SK-N-SH (cell line): ENCODE data around the gene MGAT5. TPM values are rescaled to one million over a fixed set of nuclear protein-coding genes. Genes with fewer than 3 reads are reported as not detected.

Source experiments
- CTCF ChIA-PET: fragments of 300-600, 350-600 bp; formaldehyde crosslinking; extraction: SDS; loops from one replicate; lab custom pipeline; 2021; lab: Yijun Ruan, JAX
- POLR2A ChIA-PET: fragments of 350-600 bp; sonication (Branson Sonifier 250); formaldehyde crosslinking; extraction: SDS; loops from one replicate; lab custom pipeline; 2020; ENCODE audit warnings: antibody characterized with exemption, inconsistent platforms; lab: Yijun Ruan, JAX
- DNase-seq: peaks from one replicate; pipeline ENCODE4 v3.0.0; 2012
- H2AFZ ChIP-seq: fragments of 200-600 bp; sonication (generic); 2 replicates; pipeline ENCODE4 v1.8.1; 2016; ENCODE audit warnings: antibody characterized with exemption, mild to moderate bottlenecking, low read depth
- H3F3A ChIP-seq: fragments of 200-600 bp; sonication (generic); replicated peaks from 2 replicates; pipeline ENCODE3; 2016; ENCODE audit warnings: antibody characterized with exemption, mild to moderate bottlenecking; ENCODE audit not compliant: insufficient read depth
- H3K27ac ChIP-seq, 2 experiments: fragments of 200-500 bp in 1 of 2; fragments of 200-600 bp in 1 of 2; sonication (Bioruptor generic) in 1 of 2; sonication (generic), shearing (Covaris generic) in 1 of 2; 2 replicates each; pipeline versions ENCODE4 v1.5.1 to v1.6.1; 2014 to 2016; ENCODE audit warnings: low read depth in 2 of 2, inconsistent platforms in 1 of 2, low read length in 1 of 2, mild to moderate bottlenecking in 1 of 2, mixed read lengths in 1 of 2
- H3K27me3 ChIP-seq: fragments of 200-600 bp; sonication (generic), shearing (Covaris generic); 2 replicates; pipeline ENCODE4 v1.6.1; 2016; ENCODE audit warnings: mixed run types; ENCODE audit not compliant: insufficient read depth
- H3K36me3 ChIP-seq, 2 experiments: fragments of 200-500 bp in 1 of 2; fragments of 200-600 bp in 1 of 2; sonication (Bioruptor generic) in 1 of 2; sonication (generic) in 1 of 2; replicated peaks in 1 of 2; 2 replicates each; pipeline versions ENCODE3 to v1.5.1; 2014 to 2016; ENCODE audit warnings: low read length in 1 of 2, mild to moderate bottlenecking in 1 of 2; ENCODE audit not compliant: insufficient read depth in 2 of 2, control insufficient read depth in 1 of 2
- H3K4me1 ChIP-seq, 2 experiments: fragments of 200-500 bp in 1 of 2; fragments of 200-600 bp in 1 of 2; sonication (Bioruptor generic) in 1 of 2; sonication (generic), shearing (Covaris generic) in 1 of 2; 2 replicates each; pipeline versions ENCODE4 v1.5.1 to v1.6.1; 2014 to 2016; ENCODE audit warnings: low read depth in 1 of 2, low read length in 1 of 2, mixed run types in 1 of 2; ENCODE audit not compliant: insufficient read depth in 2 of 2, control insufficient read depth in 1 of 2
- H3K4me2 ChIP-seq: fragments of 200-600 bp; sonication (generic), shearing (Covaris generic); 2 replicates; pipeline ENCODE4 v1.6.1; 2017; ENCODE audit warnings: mixed run types
- H3K4me3 ChIP-seq, 2 experiments: fragments of 200-500 bp in 1 of 2; fragments of 200-600 bp in 1 of 2; sonication (Bioruptor generic) in 1 of 2; sonication (generic), shearing (Covaris generic) in 1 of 2; 2 replicates each; pipeline versions ENCODE4 v1.5.1 to v1.8.1; 2014 to 2016; ENCODE audit warnings: low read depth in 2 of 2, inconsistent platforms in 1 of 2, low read length in 1 of 2, mild to moderate bottlenecking in 1 of 2, mixed read lengths in 1 of 2, moderate library complexity in 1 of 2
- H3K79me2 ChIP-seq: fragments of 200-600 bp; sonication (generic); 2 replicates; pipeline ENCODE4 v1.8.1; 2017; ENCODE audit warnings: mild to moderate bottlenecking; ENCODE audit not compliant: insufficient read depth
- H3K9ac ChIP-seq: fragments of 200-600 bp; sonication (generic); 2 replicates; pipeline ENCODE4 v1.6.1; 2017; ENCODE audit warnings: mixed run types
- H3K9me2 ChIP-seq: fragments of 200-600 bp; sonication (generic); 2 replicates; pipeline ENCODE4 v1.6.1; 2017; ENCODE audit warnings: mixed run types
- H3K9me3 ChIP-seq: fragments of 200-600 bp; sonication (generic); 2 replicates; pipeline ENCODE4 v1.6.1; 2017; ENCODE audit warnings: mixed run types, mild to moderate bottlenecking, moderate library complexity
- H4K20me1 ChIP-seq: fragments of 200-600 bp; sonication (generic); 2 replicates; pipeline ENCODE4 v1.6.1; 2017; ENCODE audit warnings: mild to moderate bottlenecking, mixed run types; ENCODE audit not compliant: insufficient read depth
- CTCF ChIP-seq: fragments of 200-600 bp; sonication (generic); IDR thresholded peaks from 2 replicates; pipeline ENCODE4 v1.6.1; 2017; ENCODE audit warnings: antibody characterized with exemption, mild to moderate bottlenecking, moderate library complexity
- FOSL2 ChIP-seq: IDR thresholded peaks from 2 replicates; pipeline ENCODE4 v1.4.0; 2012; ENCODE audit warnings: low read depth, mild to moderate bottlenecking, moderate library complexity, borderline replicate concordance
- FOXM1 ChIP-seq: IDR thresholded peaks from 2 replicates; pipeline ENCODE4 v1.4.0; 2012; ENCODE audit warnings: low read depth, mild to moderate bottlenecking
- GATA2 ChIP-seq: sonication (generic); formaldehyde crosslinking; IDR thresholded peaks from 2 replicates; pipeline ENCODE4 v1.5.0; 2020; ENCODE audit warnings: mild to moderate bottlenecking, missing genetic modification reagents
- MEF2A ChIP-seq: IDR thresholded peaks from 2 replicates; pipeline ENCODE4 v1.4.0; 2012; ENCODE audit warnings: low read depth, borderline replicate concordance
- NRF1 ChIP-seq: IDR thresholded peaks from 2 replicates; pipeline ENCODE4 v1.6.1; 2012; ENCODE audit warnings: low read depth, mild to moderate bottlenecking, low read length
- POLR2AphosphoS5 ChIP-seq: IDR thresholded peaks from 2 replicates; pipeline ENCODE4 v1.6.1; 2012; ENCODE audit warnings: low read depth, low read length
- RCOR1 ChIP-seq: fragments of 150-350 bp; IDR thresholded peaks from 2 replicates; pipeline ENCODE4 v1.6.1; 2017; ENCODE audit warnings: antibody characterized with exemption, low read length
- RFX5 ChIP-seq: IDR thresholded peaks from 2 replicates; pipeline ENCODE4 v1.6.1; 2012; ENCODE audit warnings: mild to moderate bottlenecking, improper control_type of control experiment, low read length
- RXRA ChIP-seq: IDR thresholded peaks from 2 replicates; pipeline ENCODE4 v1.4.0; 2012; ENCODE audit warnings: low read depth, mild to moderate bottlenecking, borderline replicate concordance
- SIN3A ChIP-seq: IDR thresholded peaks from 2 replicates; pipeline ENCODE4 v1.6.1; 2012; ENCODE audit warnings: low read depth, mild to moderate bottlenecking, low read length, moderate library complexity, borderline replicate concordance
- TCF12 ChIP-seq: IDR thresholded peaks from 2 replicates; pipeline ENCODE4 v1.4.0; 2012
- TEAD4 ChIP-seq: IDR thresholded peaks from 2 replicates; pipeline ENCODE4 v1.4.0; 2012; ENCODE audit warnings: mild to moderate bottlenecking, borderline replicate concordance; ENCODE audit not compliant: insufficient read depth
- YY1 ChIP-seq: IDR thresholded peaks from 2 replicates; pipeline ENCODE4 v1.4.0; 2012; ENCODE audit warnings: low read depth, mild to moderate bottlenecking
- WGBS: methylation state at CpG from one replicate; pipeline ENCODE4 v1.1.6; 2017; ENCODE audit warnings: low lambda C conversion rate; 5-methylcytosine and 5-hydroxymethylcytosine counted together
- polyA plus RNA-seq, 3 experiments: library from polyadenylated mRNA; depleted of rRNA; stranded (reverse); fragments of >200 nt; gene quantifications; 2 replicates each; pipeline ENCODE4 v1.2.3, GENCODE V29; 2012
- TF ChIP-seq, protein P1 (sequence below): IDR thresholded peaks from 2 replicates; pipeline ENCODE4 v1.4.0; 2012; ENCODE audit warnings: low read depth, borderline replicate concordance
- TF ChIP-seq, protein P2 (sequence below): IDR thresholded peaks from 2 replicates; pipeline ENCODE4; 2012
- TF ChIP-seq, protein P3 (sequence below): fragments of 150-350 bp; IDR thresholded peaks from 2 replicates; pipeline ENCODE4 v1.6.1; 2016; ENCODE audit warnings: mild to moderate bottlenecking, low read depth, low read length
- TF ChIP-seq, protein P4 (sequence below): IDR thresholded peaks from 2 replicates; pipeline ENCODE4 v1.4.0; 2012; ENCODE audit warnings: low read depth, borderline replicate concordance

Gene MGAT5
- polyA plus RNA-seq, 1 of the 3 experiments (the other 2 are of a cell fraction) = 18.2 TPM

- H3K4me2 ChIP-seq = no peak overlapping the region
- H3F3A ChIP-seq = no peaks in the 10 kb centered on the region
- H3K27ac ChIP-seq = peak overlapping the region; percentile 14 to 87; a peak in 2 of 4 replicates
- no peaks in the 10 kb centered on the region for H4K20me1 ChIP-seq
- DNase-seq = no peak
- H3K9ac ChIP-seq = no peak overlapping the region
- H3K9me3 ChIP-seq = no peaks in the 10 kb centered on the region
- no peak overlapping the region for H2AFZ ChIP-seq
- TF ChIP-seq TEAD4 = no peak
- no peak for TF ChIP-seq TCF12
- no peak for TF ChIP-seq FOXM1
- TF ChIP-seq CTCF = no peak
- no peak for TF ChIP-seq RFX5
- no peak for TF ChIP-seq SIN3A
- TF ChIP-seq, protein P1, sequence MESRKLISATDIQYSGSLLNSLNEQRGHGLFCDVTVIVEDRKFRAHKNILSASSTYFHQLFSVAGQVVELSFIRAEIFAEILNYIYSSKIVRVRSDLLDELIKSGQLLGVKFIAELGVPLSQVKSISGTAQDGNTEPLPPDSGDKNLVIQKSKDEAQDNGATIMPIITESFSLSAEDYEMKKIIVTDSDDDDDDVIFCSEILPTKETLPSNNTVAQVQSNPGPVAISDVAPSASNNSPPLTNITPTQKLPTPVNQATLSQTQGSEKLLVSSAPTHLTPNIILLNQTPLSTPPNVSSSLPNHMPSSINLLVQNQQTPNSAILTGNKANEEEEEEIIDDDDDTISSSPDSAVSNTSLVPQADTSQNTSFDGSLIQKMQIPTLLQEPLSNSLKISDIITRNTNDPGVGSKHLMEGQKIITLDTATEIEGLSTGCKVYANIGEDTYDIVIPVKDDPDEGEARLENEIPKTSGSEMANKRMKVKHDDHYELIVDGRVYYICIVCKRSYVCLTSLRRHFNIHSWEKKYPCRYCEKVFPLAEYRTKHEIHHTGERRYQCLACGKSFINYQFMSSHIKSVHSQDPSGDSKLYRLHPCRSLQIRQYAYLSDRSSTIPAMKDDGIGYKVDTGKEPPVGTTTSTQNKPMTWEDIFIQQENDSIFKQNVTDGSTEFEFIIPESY = no peak
- no peak for TF ChIP-seq POLR2AphosphoS5
- TF ChIP-seq, protein P2, sequence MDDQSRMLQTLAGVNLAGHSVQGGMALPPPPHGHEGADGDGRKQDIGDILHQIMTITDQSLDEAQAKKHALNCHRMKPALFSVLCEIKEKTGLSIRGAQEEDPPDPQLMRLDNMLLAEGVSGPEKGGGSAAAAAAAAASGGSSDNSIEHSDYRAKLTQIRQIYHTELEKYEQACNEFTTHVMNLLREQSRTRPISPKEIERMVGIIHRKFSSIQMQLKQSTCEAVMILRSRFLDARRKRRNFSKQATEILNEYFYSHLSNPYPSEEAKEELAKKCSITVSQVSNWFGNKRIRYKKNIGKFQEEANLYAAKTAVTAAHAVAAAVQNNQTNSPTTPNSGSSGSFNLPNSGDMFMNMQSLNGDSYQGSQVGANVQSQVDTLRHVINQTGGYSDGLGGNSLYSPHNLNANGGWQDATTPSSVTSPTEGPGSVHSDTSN = no peak
- no peak for TF ChIP-seq RCOR1
- no peak for TF ChIP-seq GATA2
- TF ChIP-seq, protein P3, sequence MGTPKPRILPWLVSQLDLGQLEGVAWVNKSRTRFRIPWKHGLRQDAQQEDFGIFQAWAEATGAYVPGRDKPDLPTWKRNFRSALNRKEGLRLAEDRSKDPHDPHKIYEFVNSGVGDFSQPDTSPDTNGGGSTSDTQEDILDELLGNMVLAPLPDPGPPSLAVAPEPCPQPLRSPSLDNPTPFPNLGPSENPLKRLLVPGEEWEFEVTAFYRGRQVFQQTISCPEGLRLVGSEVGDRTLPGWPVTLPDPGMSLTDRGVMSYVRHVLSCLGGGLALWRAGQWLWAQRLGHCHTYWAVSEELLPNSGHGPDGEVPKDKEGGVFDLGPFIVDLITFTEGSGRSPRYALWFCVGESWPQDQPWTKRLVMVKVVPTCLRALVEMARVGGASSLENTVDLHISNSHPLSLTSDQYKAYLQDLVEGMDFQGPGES = no peak
- no peak for TF ChIP-seq FOSL2
- no peak for TF ChIP-seq RXRA
- no peak for TF ChIP-seq NRF1
- TF ChIP-seq MEF2A = no peak
- TF ChIP-seq, protein P4, sequence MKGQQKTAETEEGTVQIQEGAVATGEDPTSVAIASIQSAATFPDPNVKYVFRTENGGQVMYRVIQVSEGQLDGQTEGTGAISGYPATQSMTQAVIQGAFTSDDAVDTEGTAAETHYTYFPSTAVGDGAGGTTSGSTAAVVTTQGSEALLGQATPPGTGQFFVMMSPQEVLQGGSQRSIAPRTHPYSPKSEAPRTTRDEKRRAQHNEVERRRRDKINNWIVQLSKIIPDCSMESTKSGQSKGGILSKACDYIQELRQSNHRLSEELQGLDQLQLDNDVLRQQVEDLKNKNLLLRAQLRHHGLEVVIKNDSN = no peak
- no peak for TF ChIP-seq YY1
- ChIA-PET POLR2A (no interaction called here), CTCF (interaction anchor here (2.0 to 3.2 kb wide), 2 partner anchors 25 to 219 kb away, joined by 5 to 10 read pairs; no protein-coding TSS in a partner anchor)
- no peaks in the 10 kb centered on the region for H3K9me2 ChIP-seq
- no peaks in the 10 kb centered on the region for H3K27me3 ChIP-seq
- 92% methylated on average over 1 of the region's 1 CpG for WGBS
- no peaks in the 10 kb centered on the region for H3K36me3 ChIP-seq
- H3K4me1 ChIP-seq = peaks cover 18 to 24% of the 10 kb centered on the region in 2 experiments; a peak in 3 of 4 replicates
- H3K4me3 ChIP-seq = no peak overlapping the region
- H3K79me2 ChIP-seq = 0 out of 2 replicates have a peak, but pooled peaks cover 4% of the 10 kb centered on the region
Observed at GRCh38 chr2:134232461-134232860, 21.4 kb upstream of the MGAT5 start.
